ENCODE data around the gene PPP1R9B.

Gene PPP1R9B

GRCh38 chr17:50102164-50102991 is 48.1 kb downstream of the PPP1R9B start:
- no peak for DNase-seq

GRCh38 chr17:50101346-50102163 is 48.9 kb downstream of the PPP1R9B start:
- DNase-seq: no peak

- DNase-seq: no peak
These were observed 49.5 kb downstream of the PPP1R9B start for GRCh38 chr17:50100921-50101345.

- DNase-seq: no peak
These were observed 50.0 kb downstream of the PPP1R9B start for GRCh38 chr17:50100480-50100883.

- DNase-seq: no peak
These were observed 51.5 kb downstream of the PPP1R9B start for GRCh38 chr17:50099003-50099402.

- DNase-seq: no peak
These were observed 51.9 kb downstream of the PPP1R9B start for GRCh38 chr17:50098583-50098982.

- no peak for DNase-seq
These were observed 52.6 kb downstream of the PPP1R9B start for GRCh38 chr17:50097926-50098325.

- no peak for DNase-seq
These were observed 53.0 kb downstream of the PPP1R9B start for GRCh38 chr17:50097455-50097854.

GRCh38 chr17:50096758-50097157 is 53.7 kb downstream of the PPP1R9B start:
- no peak for DNase-seq

- DNase-seq: no peak
These were observed 54.4 kb downstream of the PPP1R9B start for GRCh38 chr17:50096092-50096491.

GRCh38 chr17:50095626-50096037 is 54.8 kb downstream of the PPP1R9B start:
- no peak for DNase-seq

GRCh38 chr17:50094753-50095619 is 55.5 kb downstream of the PPP1R9B start, which contains the start of gene PDK2:
PDK2 (plus strand) TSS chr17:50095351; CDS start chr17:50095436, 85 bp downstream.
- peak; percentile 96 for DNase-seq

GRCh38 chr17:50094243-50094752 is 56.2 kb downstream of the PPP1R9B start:
- DNase-seq: peak; percentile 89

- DNase-seq: no peak
These were observed 56.7 kb downstream of the PPP1R9B start for GRCh38 chr17:50093807-50094206.

GRCh38 chr17:50093246-50093645 is 57.2 kb downstream of the PPP1R9B start:
- DNase-seq: no peak

GRCh38 chr17:50091918-50092285 is 58.6 kb downstream of the PPP1R9B start:
- no peak for DNase-seq

GRCh38 chr17:50090971-50091917 is 59.2 kb downstream of the PPP1R9B start:
- DNase-seq: no peak

GRCh38 chr17:50090071-50090470 is 60.4 kb downstream of the PPP1R9B start:
- DNase-seq: no peak

GRCh38 chr17:50088952-50089825 is 61.3 kb downstream of the PPP1R9B start:
- no peak for DNase-seq

GRCh38 chr17:50087912-50088405 is 62.5 kb downstream of the PPP1R9B start:
- DNase-seq: no peak

Measured in stimulated activated naive CD4-positive, alpha-beta T cell treated with Interleukin-2 at 50 U/mL for 16 hours (primary cell).